ENCODE data around the gene ADAMTSL3. TPM values are rescaled to one million over a fixed set of nuclear protein-coding genes. Genes with fewer than 3 reads are reported as not detected.

Gene ADAMTSL3
- total RNA-seq, 1 donor from 2014 or later: 43.3 TPM

- Histone ChIP-seq H3K9me3 (ENCODE audit: control insufficient read depth in 3 of 3, low read length in 3 of 3) (peaks cover 0 to 2% (median 0%) of the 10 kb centered on the region in 3 donors), H3K27me3 (ENCODE audit: control insufficient read depth in 3 of 3, insufficient read depth in 3 of 3, low read length in 3 of 3) (no peaks in the 10 kb centered on the region), H3K4me1 (ENCODE audit: control insufficient read depth in 3 of 3, insufficient read depth in 3 of 3, low read length in 3 of 3) (no peaks in the 10 kb centered on the region), H3K9ac (ENCODE audit: low read depth in 1 of 3, low read length in 3 of 3) (no peak overlapping the region), H3K36me3 (ENCODE audit: control insufficient read depth in 3 of 3, insufficient read depth in 3 of 3, low read length in 3 of 3) (no peaks in the 10 kb centered on the region), H3K27ac (ENCODE audit: low read depth, low read length) (no peak overlapping the region), H3K4me3 (ENCODE audit: low read length in 3 of 3) (no peak overlapping the region)
Measured at GRCh38 chr15:83671603-83672002, 17.7 kb downstream of the ADAMTSL3 start.

- Histone ChIP-seq H3K27ac (ENCODE audit: low read depth, low read length) (no peak overlapping the region), H3K36me3 (ENCODE audit: control insufficient read depth in 3 of 3, insufficient read depth in 3 of 3, low read length in 3 of 3) (no peaks in the 10 kb centered on the region)
Measured at GRCh38 chr15:83673385-83673784, 19.5 kb downstream of the ADAMTSL3 start.

GRCh38 chr15:83682476-83683088 is 28.7 kb downstream of the ADAMTSL3 start:
- Histone ChIP-seq H3K27me3 (ENCODE audit: control insufficient read depth in 3 of 3, insufficient read depth in 3 of 3, low read length in 3 of 3) (no peaks in the 10 kb centered on the region), H3K9ac (ENCODE audit: low read depth in 1 of 3, low read length in 3 of 3) (no peak overlapping the region), H3K4me1 (ENCODE audit: control insufficient read depth in 3 of 3, insufficient read depth in 3 of 3, low read length in 3 of 3) (no peaks in the 10 kb centered on the region), H3K4me3 (ENCODE audit: low read length in 3 of 3) (no peak overlapping the region), H3K36me3 (ENCODE audit: control insufficient read depth in 3 of 3, insufficient read depth in 3 of 3, low read length in 3 of 3) (no peaks in the 10 kb centered on the region), H3K9me3 (ENCODE audit: control insufficient read depth in 3 of 3, low read length in 3 of 3) (peaks cover 0 to 5% (median 0%) of the 10 kb centered on the region in 3 donors), H3K27ac (ENCODE audit: low read depth, low read length) (no peak overlapping the region)

More at GRCh38 chr15:83673385-83673784, 19.5 kb downstream of the ADAMTSL3 start:
- Histone ChIP-seq H3K4me3 (ENCODE audit: low read length in 3 of 3) (no peak overlapping the region), H3K4me1 (ENCODE audit: control insufficient read depth in 3 of 3, insufficient read depth in 3 of 3, low read length in 3 of 3) (no peaks in the 10 kb centered on the region), H3K9me3 (ENCODE audit: control insufficient read depth in 3 of 3, low read length in 3 of 3) (peaks cover 0 to 2% (median 0%) of the 10 kb centered on the region in 3 donors), H3K27me3 (ENCODE audit: control insufficient read depth in 3 of 3, insufficient read depth in 3 of 3, low read length in 3 of 3) (no peaks in the 10 kb centered on the region), H3K9ac (ENCODE audit: low read depth in 1 of 3, low read length in 3 of 3) (no peak overlapping the region)

GRCh38 chr15:83685916-83686332 is 32.0 kb downstream of the ADAMTSL3 start:
- no peak overlapping the region for H3K4me3 ChIP-seq (ENCODE audit: low read length in 3 of 3)
- H3K4me1 ChIP-seq (ENCODE audit: control insufficient read depth in 3 of 3, insufficient read depth in 3 of 3, low read length in 3 of 3): no peaks in the 10 kb centered on the region
- no peaks in the 10 kb centered on the region for H3K27me3 ChIP-seq (ENCODE audit: control insufficient read depth in 3 of 3, insufficient read depth in 3 of 3, low read length in 3 of 3)
- no peaks in the 10 kb centered on the region for H3K9me3 ChIP-seq (ENCODE audit: control insufficient read depth in 3 of 3, low read length in 3 of 3)
- H3K27ac ChIP-seq (ENCODE audit: low read depth, low read length): no peak overlapping the region
- H3K36me3 ChIP-seq (ENCODE audit: control insufficient read depth in 3 of 3, insufficient read depth in 3 of 3, low read length in 3 of 3): no peaks in the 10 kb centered on the region
- H3K9ac ChIP-seq (ENCODE audit: low read depth in 1 of 3, low read length in 3 of 3): no peak overlapping the region

- Histone ChIP-seq H3K4me3 (ENCODE audit: low read length in 3 of 3) (no peak overlapping the region), H3K9me3 (ENCODE audit: control insufficient read depth in 3 of 3, low read length in 3 of 3) (no peaks in the 10 kb centered on the region), H3K9ac (ENCODE audit: low read depth in 1 of 3, low read length in 3 of 3) (no peak overlapping the region), H3K27me3 (ENCODE audit: control insufficient read depth in 3 of 3, insufficient read depth in 3 of 3, low read length in 3 of 3) (no peaks in the 10 kb centered on the region), H3K36me3 (ENCODE audit: control insufficient read depth in 3 of 3, insufficient read depth in 3 of 3, low read length in 3 of 3) (no peaks in the 10 kb centered on the region), H3K27ac (ENCODE audit: low read depth, low read length) (no peak overlapping the region), H3K4me1 (ENCODE audit: control insufficient read depth in 3 of 3, insufficient read depth in 3 of 3, low read length in 3 of 3) (no peaks in the 10 kb centered on the region)
Measured at GRCh38 chr15:83688201-83688600, 34.3 kb downstream of the ADAMTSL3 start.

- no peaks in the 10 kb centered on the region for H3K9me3 ChIP-seq (ENCODE audit: control insufficient read depth in 3 of 3, low read length in 3 of 3)
- H3K27me3 ChIP-seq (ENCODE audit: control insufficient read depth in 3 of 3, insufficient read depth in 3 of 3, low read length in 3 of 3): no peaks in the 10 kb centered on the region
- no peaks in the 10 kb centered on the region for H3K4me1 ChIP-seq (ENCODE audit: control insufficient read depth in 3 of 3, insufficient read depth in 3 of 3, low read length in 3 of 3)
- no peak overlapping the region for H3K27ac ChIP-seq (ENCODE audit: low read depth, low read length)
- H3K36me3 ChIP-seq (ENCODE audit: control insufficient read depth in 3 of 3, insufficient read depth in 3 of 3, low read length in 3 of 3): no peaks in the 10 kb centered on the region
- H3K4me3 ChIP-seq (ENCODE audit: low read length in 3 of 3): no peak overlapping the region
- H3K9ac ChIP-seq (ENCODE audit: low read depth in 1 of 3, low read length in 3 of 3): no peak overlapping the region
Measured at GRCh38 chr15:83690676-83691075, 36.8 kb downstream of the ADAMTSL3 start.

- H3K9ac ChIP-seq (ENCODE audit: low read depth in 1 of 3, low read length in 3 of 3): no peak overlapping the region
- no peaks in the 10 kb centered on the region for H3K36me3 ChIP-seq (ENCODE audit: control insufficient read depth in 3 of 3, insufficient read depth in 3 of 3, low read length in 3 of 3)
- H3K4me1 ChIP-seq (ENCODE audit: control insufficient read depth in 3 of 3, insufficient read depth in 3 of 3, low read length in 3 of 3): peaks cover 0 to 3% (median 3%) of the 10 kb centered on the region in 3 donors
- H3K4me3 ChIP-seq (ENCODE audit: low read length in 3 of 3): no peak overlapping the region
- no peaks in the 10 kb centered on the region for H3K27me3 ChIP-seq (ENCODE audit: control insufficient read depth in 3 of 3, insufficient read depth in 3 of 3, low read length in 3 of 3)
- H3K27ac ChIP-seq (ENCODE audit: low read depth, low read length): no peak overlapping the region
- H3K9me3 ChIP-seq (ENCODE audit: control insufficient read depth in 3 of 3, low read length in 3 of 3): no peaks in the 10 kb centered on the region
Measured at GRCh38 chr15:83692746-83693581, 39.0 kb downstream of the ADAMTSL3 start.

- Histone ChIP-seq H3K9ac (ENCODE audit: low read depth in 1 of 3, low read length in 3 of 3) (no peak overlapping the region), H3K27me3 (ENCODE audit: control insufficient read depth in 3 of 3, insufficient read depth in 3 of 3, low read length in 3 of 3) (no peaks in the 10 kb centered on the region), H3K36me3 (ENCODE audit: control insufficient read depth in 3 of 3, insufficient read depth in 3 of 3, low read length in 3 of 3) (no peaks in the 10 kb centered on the region), H3K27ac (ENCODE audit: low read depth, low read length) (no peak overlapping the region), H3K4me3 (ENCODE audit: low read length in 3 of 3) (no peak overlapping the region), H3K4me1 (ENCODE audit: control insufficient read depth in 3 of 3, insufficient read depth in 3 of 3, low read length in 3 of 3) (peaks cover 0 to 3% (median 3%) of the 10 kb centered on the region in 3 donors), H3K9me3 (ENCODE audit: control insufficient read depth in 3 of 3, low read length in 3 of 3) (no peaks in the 10 kb centered on the region)
Measured at GRCh38 chr15:83694015-83694414, 40.1 kb downstream of the ADAMTSL3 start.

- Histone ChIP-seq H3K9ac (ENCODE audit: low read depth in 1 of 3, low read length in 3 of 3) (no peak overlapping the region), H3K4me1 (ENCODE audit: control insufficient read depth in 3 of 3, insufficient read depth in 3 of 3, low read length in 3 of 3) (peaks cover 0 to 3% (median 3%) of the 10 kb centered on the region in 3 donors), H3K27me3 (ENCODE audit: control insufficient read depth in 3 of 3, insufficient read depth in 3 of 3, low read length in 3 of 3) (no peaks in the 10 kb centered on the region), H3K36me3 (ENCODE audit: control insufficient read depth in 3 of 3, insufficient read depth in 3 of 3, low read length in 3 of 3) (no peaks in the 10 kb centered on the region), H3K9me3 (ENCODE audit: control insufficient read depth in 3 of 3, low read length in 3 of 3) (no peaks in the 10 kb centered on the region), H3K27ac (ENCODE audit: low read depth, low read length) (no peak overlapping the region), H3K4me3 (ENCODE audit: low read length in 3 of 3) (no peak overlapping the region)
Measured at GRCh38 chr15:83694536-83694935, 40.6 kb downstream of the ADAMTSL3 start.

GRCh38 chr15:83695246-83695645 is 41.3 kb downstream of the ADAMTSL3 start:
- no peak overlapping the region for H3K9ac ChIP-seq (ENCODE audit: low read depth in 1 of 3, low read length in 3 of 3)
- H3K27me3 ChIP-seq (ENCODE audit: control insufficient read depth in 3 of 3, insufficient read depth in 3 of 3, low read length in 3 of 3): no peaks in the 10 kb centered on the region
- H3K36me3 ChIP-seq (ENCODE audit: control insufficient read depth in 3 of 3, insufficient read depth in 3 of 3, low read length in 3 of 3): no peaks in the 10 kb centered on the region
- no peak overlapping the region for H3K4me3 ChIP-seq (ENCODE audit: low read length in 3 of 3)
- peaks cover 0 to 3% (median 3%) of the 10 kb centered on the region in 3 donors for H3K4me1 ChIP-seq (ENCODE audit: control insufficient read depth in 3 of 3, insufficient read depth in 3 of 3, low read length in 3 of 3)
- H3K27ac ChIP-seq (ENCODE audit: low read depth, low read length): no peak overlapping the region
- no peaks in the 10 kb centered on the region for H3K9me3 ChIP-seq (ENCODE audit: control insufficient read depth in 3 of 3, low read length in 3 of 3)

Measured in skeletal muscle tissue (tissue), 4 donors.